Stomach (tissue), 4 donors: ENCODE data around the gene PIWIL1.

ENCODE experiments used
- CTCF ChIP-seq, 7 experiments: fragments of 450-650 bp in 4 of 7; fragments of 200-600 bp in 3 of 7; sonication (generic) in 3 of 7; IDR thresholded peaks; one replicate each; pipeline ENCODE4 v1.5.1; 2016 to 2019; ENCODE audit warnings: antibody characterized with exemption in 7 of 7, control low read depth in 2 of 7, mild to moderate bottlenecking in 1 of 7
- EP300 ChIP-seq: sonication (generic); formaldehyde crosslinking; IDR thresholded peaks from one replicate; pipeline ENCODE4 v1.6.1; 2017; ENCODE audit warnings: antibody characterized with exemption
- POLR2A ChIP-seq, 4 donors: fragments of 450-650 bp; IDR thresholded peaks; one replicate each; pipeline ENCODE4 v1.6.1; 2016; ENCODE audit warnings: antibody characterized with exemption in 4 of 4, control low read depth in 2 of 4, mild to moderate bottlenecking in 1 of 4, moderate library complexity in 1 of 4

GRCh38 chr12:130338794-130339601, 1.3 kb downstream of the PIWIL1 start:
- no peak for TF ChIP-seq CTCF (IDR thresholded peaks at IDR 0.05)
- TF ChIP-seq POLR2A (IDR thresholded peaks at IDR 0.05), result no peak
- TF ChIP-seq EP300, result no peak
